SU-DHL-6 (cell line): Measurements from ENCODE around the gene MTG1.

Experiments used
- H2AFZ ChIP-seq: fragments of 200-600 bp; sonication (generic); 2 replicates; pipeline ENCODE4 v1.6.1; 2014; ENCODE audit warnings: low read depth, mild to moderate bottlenecking, moderate library complexity, mixed read lengths, antibody characterized with exemption, low read length; ENCODE audit not compliant: severe bottlenecking
- H3F3A ChIP-seq: fragments of 200-600 bp; shearing (Covaris generic); 2 replicates; pipeline ENCODE4 v1.6.0; 2016; ENCODE audit warnings: antibody characterized with exemption, mild to moderate bottlenecking; ENCODE audit not compliant: insufficient read depth
- H3K27ac ChIP-seq: fragments of 200-600 bp; sonication (generic); 2 replicates; pipeline ENCODE4 v1.5.1; 2016; ENCODE audit warnings: low read depth, mild to moderate bottlenecking, low read length, moderate library complexity, mixed read lengths
- H3K27me3 ChIP-seq: fragments of 200-600 bp; sonication (generic), shearing (Covaris generic); 2 replicates; pipeline ENCODE4 v1.6.0; 2014; ENCODE audit warnings: mild to moderate bottlenecking, low read length
- H3K36me3 ChIP-seq: fragments of 200-600 bp; sonication (generic); 2 replicates; pipeline ENCODE4 v1.6.1; 2014; ENCODE audit warnings: mild to moderate bottlenecking, low read length, mixed read lengths
- H3K4me2 ChIP-seq: fragments of 300-600, 200-600 bp; shearing (Covaris generic), sonication (generic); 2 replicates; pipeline ENCODE4 v1.6.0; 2014; ENCODE audit warnings: low read length, low read depth, mild to moderate bottlenecking; ENCODE audit not compliant: poor library complexity, severe bottlenecking
- H3K4me3 ChIP-seq: fragments of 200-600 bp; sonication (generic); 2 replicates; pipeline ENCODE4 v1.5.1; 2014; ENCODE audit warnings: antibody characterized with exemption, low read length, mild to moderate bottlenecking, mixed read lengths; ENCODE audit not compliant: insufficient read depth, poor library complexity, severe bottlenecking
- H3K79me2 ChIP-seq: fragments of 200-600 bp; sonication (generic); 2 replicates; pipeline ENCODE4 v1.6.1; 2014; ENCODE audit warnings: mild to moderate bottlenecking, low read length, moderate library complexity; ENCODE audit not compliant: insufficient read depth
- H3K9ac ChIP-seq: fragments of 200-600 bp; sonication (generic); 2 replicates; pipeline ENCODE4 v1.7.0; 2014; ENCODE audit warnings: mild to moderate bottlenecking, low read length
- H3K9me2 ChIP-seq: fragments of 200-600 bp; sonication (generic); replicated peaks from 2 replicates; pipeline ENCODE4 v1.6.1; 2014; ENCODE audit warnings: low read length; ENCODE audit not compliant: insufficient read depth
- H3K9me3 ChIP-seq: fragments of 200-600 bp; sonication (generic); 2 replicates; pipeline ENCODE4 v1.6.1; 2014; ENCODE audit warnings: low read length, mixed read lengths; ENCODE audit not compliant: insufficient read depth
- H4K20me1 ChIP-seq: fragments of 200-600 bp; sonication (generic); 2 replicates; pipeline ENCODE4 v1.6.1; 2014; ENCODE audit warnings: low read depth, mild to moderate bottlenecking, antibody characterized with exemption, low read length, moderate library complexity, mixed read lengths
- EZH2phosphoT487 ChIP-seq: fragments of 200-600 bp; sonication (generic), shearing (Covaris generic); conservative IDR thresholded peaks from 2 replicates; pipeline ENCODE4 v1.6.1; 2018; ENCODE audit warnings: mild to moderate bottlenecking, antibody characterized with exemption, low read length, moderate library complexity, mixed read lengths
- TF ChIP-seq, protein P1 (sequence below): fragments of 200-600 bp; sonication (generic); IDR thresholded peaks from one replicate; pipeline ENCODE4 v1.5.1; 2017; ENCODE audit warnings: antibody characterized with exemption, mild to moderate bottlenecking, low read length, moderate library complexity; ENCODE audit not compliant: insufficient read depth, poor library complexity, severe bottlenecking

The MTG1 gene

DNA sequence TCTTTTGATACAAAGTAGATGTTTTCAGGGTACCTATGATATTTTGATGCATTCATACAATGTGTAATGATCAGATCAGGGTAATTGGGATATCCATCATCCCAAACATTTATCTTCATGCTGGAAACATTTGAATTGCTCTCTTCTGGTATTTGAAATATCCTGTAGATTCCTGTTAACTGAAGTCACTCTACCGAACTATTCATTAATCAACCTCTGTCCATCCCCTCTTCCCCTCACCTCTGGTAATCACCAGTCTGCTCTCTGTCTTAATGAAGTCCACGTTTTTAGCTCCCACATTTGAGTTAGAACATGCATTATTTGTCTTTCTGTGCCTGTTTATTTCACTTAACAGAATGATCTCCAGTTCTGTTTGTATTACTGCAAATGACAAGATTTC is 11.3 kb downstream of the MTG1 start:
- Histone ChIP-seq H4K20me1 (no peaks in the 10 kb centered on the region), H2AFZ (no peak overlapping the region), H3K9me2 (no peaks in the 10 kb centered on the region), H3K27me3 (no peaks in the 10 kb centered on the region), H3K4me3 (no peak overlapping the region), H3K9me3 (no peaks in the 10 kb centered on the region), H3K9ac (no peak overlapping the region), H3K27ac (no peak overlapping the region), H3K4me2 (peak overlapping the region; percentile 11), H3K79me2 (peaks cover 40% of the 10 kb centered on the region; the same call in 1 of the 2 replicates), H3F3A (no peaks in the 10 kb centered on the region), H3K36me3 (peaks cover 19% of the 10 kb centered on the region)
- no peak for TF ChIP-seq EZH2phosphoT487
- TF ChIP-seq, protein P1, sequence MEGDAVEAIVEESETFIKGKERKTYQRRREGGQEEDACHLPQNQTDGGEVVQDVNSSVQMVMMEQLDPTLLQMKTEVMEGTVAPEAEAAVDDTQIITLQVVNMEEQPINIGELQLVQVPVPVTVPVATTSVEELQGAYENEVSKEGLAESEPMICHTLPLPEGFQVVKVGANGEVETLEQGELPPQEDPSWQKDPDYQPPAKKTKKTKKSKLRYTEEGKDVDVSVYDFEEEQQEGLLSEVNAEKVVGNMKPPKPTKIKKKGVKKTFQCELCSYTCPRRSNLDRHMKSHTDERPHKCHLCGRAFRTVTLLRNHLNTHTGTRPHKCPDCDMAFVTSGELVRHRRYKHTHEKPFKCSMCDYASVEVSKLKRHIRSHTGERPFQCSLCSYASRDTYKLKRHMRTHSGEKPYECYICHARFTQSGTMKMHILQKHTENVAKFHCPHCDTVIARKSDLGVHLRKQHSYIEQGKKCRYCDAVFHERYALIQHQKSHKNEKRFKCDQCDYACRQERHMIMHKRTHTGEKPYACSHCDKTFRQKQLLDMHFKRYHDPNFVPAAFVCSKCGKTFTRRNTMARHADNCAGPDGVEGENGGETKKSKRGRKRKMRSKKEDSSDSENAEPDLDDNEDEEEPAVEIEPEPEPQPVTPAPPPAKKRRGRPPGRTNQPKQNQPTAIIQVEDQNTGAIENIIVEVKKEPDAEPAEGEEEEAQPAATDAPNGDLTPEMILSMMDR = no peak

DNA sequence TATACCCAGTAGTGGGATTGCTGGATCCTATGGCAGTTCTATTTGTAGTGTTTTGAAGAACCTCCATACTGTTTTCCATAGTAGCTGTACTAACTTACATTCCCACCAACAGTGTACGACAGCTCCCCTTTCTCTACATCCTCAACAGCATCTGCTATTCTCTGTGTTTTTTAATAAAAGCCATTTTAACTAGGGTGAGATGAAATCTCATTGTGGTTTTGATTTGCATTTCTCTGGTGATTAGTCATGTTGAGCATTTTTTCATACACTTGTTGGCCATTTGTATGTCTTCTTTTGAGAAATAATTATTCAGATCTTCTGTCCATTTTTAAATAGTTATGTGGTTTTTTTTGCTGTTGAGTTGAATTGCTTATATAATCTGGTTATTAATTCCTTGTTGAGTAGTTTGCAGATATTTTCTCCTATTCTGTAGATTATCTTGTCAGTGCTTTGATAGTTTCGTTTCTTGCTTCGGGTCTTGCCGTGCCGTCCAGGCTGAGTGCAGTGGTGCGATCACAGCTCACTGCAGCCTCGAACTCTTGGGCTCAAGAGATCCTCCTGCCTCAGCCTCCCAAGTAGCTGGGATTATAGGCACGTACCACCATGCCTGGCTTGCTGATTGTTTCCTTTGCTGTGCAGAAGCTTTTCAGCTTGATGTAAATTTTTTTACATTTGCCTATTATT is 12.0 kb downstream of the MTG1 start:
- H3F3A ChIP-seq = no peaks in the 10 kb centered on the region
- no peaks in the 10 kb centered on the region for H3K27me3 ChIP-seq
- no peak overlapping the region for H3K9ac ChIP-seq
- peaks cover 46% of the 10 kb centered on the region; the same call in 1 of the 2 replicates for H3K79me2 ChIP-seq
- H3K27ac ChIP-seq = no peak overlapping the region
- no peak overlapping the region for H3K4me3 ChIP-seq
- TF ChIP-seq, protein P1 = no peak
- no peak for TF ChIP-seq EZH2phosphoT487
- 0 out of 2 replicates have a peak, but pooled peaks cover 1% of the 10 kb centered on the region for H3K9me3 ChIP-seq
- H4K20me1 ChIP-seq = no peaks in the 10 kb centered on the region
- no peaks in the 10 kb centered on the region for H3K9me2 ChIP-seq
- H3K36me3 ChIP-seq = peaks cover 26% of the 10 kb centered on the region
- peak overlapping the region; percentile 11 for H3K4me2 ChIP-seq
- H2AFZ ChIP-seq = no peak overlapping the region

DNA sequence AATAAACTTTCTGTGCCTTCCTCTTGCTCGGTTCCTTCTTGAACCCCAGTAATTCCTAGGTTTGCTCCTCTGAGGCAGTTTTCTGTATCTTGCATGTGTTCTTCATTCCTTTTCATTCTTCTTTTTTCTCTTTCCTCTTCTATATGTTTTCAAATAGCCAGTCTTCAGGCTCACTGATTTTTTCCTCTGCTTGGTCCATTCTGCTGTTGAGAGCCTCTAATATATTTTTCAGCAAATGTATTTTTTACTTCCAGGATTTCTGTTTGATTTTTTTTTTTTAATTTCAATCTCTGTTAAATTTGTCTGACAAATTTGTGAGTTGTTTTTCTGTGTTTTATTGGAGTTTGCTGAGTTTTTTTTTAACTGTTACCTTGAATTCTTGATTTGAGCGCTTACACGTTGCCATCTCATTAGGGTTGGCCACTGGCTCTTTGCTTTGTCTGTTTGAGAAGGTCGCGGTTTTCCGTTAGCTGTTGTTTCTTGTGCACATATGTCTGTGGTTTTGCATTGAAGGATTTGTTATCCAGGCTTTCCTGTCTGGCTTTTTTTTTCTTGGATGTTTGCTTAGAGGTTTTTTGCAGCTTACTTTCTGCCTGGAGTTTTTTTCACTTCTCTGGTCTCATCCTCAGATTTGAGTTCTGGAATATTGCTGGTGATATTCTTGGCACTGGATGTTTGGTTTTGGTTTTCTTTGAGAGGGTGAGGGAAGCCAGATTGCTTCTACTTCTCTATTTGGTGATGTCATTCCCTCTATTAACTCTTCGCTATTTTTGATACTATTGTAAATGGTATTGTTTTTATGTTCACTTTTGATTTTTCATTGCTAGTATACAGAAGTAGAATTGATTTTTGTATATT is 17.8 kb downstream of the MTG1 start:
- H3K27me3 ChIP-seq = no peaks in the 10 kb centered on the region
- H3K9me2 ChIP-seq = no peaks in the 10 kb centered on the region
- TF ChIP-seq EZH2phosphoT487 = no peak
- TF ChIP-seq, protein P1 = no peak
- no peaks in the 10 kb centered on the region for H3F3A ChIP-seq
- H3K79me2 ChIP-seq = peaks cover 45% of the 10 kb centered on the region; the same call in 1 of the 2 replicates
- no peaks in the 10 kb centered on the region for H4K20me1 ChIP-seq
- H3K9me3 ChIP-seq = peaks cover 16% of the 10 kb centered on the region; the same call in 1 of the 2 replicates
- no peak overlapping the region for H2AFZ ChIP-seq
- H3K9ac ChIP-seq = no peak overlapping the region
- H3K27ac ChIP-seq = no peak overlapping the region
- peaks cover 51% of the 10 kb centered on the region for H3K36me3 ChIP-seq
- H3K4me2 ChIP-seq = no peak overlapping the region
- H3K4me3 ChIP-seq = no peak overlapping the region
